TTC549 (cell line): ENCODE results near the gene CD82.

Source experiments
- FAIRE-seq: peaks from 2 replicates; lab custom pipeline; 2012; peaks lifted over from hg19 to GRCh38; lab: Jason Lieb, UNC

Gene CD82

DNA sequence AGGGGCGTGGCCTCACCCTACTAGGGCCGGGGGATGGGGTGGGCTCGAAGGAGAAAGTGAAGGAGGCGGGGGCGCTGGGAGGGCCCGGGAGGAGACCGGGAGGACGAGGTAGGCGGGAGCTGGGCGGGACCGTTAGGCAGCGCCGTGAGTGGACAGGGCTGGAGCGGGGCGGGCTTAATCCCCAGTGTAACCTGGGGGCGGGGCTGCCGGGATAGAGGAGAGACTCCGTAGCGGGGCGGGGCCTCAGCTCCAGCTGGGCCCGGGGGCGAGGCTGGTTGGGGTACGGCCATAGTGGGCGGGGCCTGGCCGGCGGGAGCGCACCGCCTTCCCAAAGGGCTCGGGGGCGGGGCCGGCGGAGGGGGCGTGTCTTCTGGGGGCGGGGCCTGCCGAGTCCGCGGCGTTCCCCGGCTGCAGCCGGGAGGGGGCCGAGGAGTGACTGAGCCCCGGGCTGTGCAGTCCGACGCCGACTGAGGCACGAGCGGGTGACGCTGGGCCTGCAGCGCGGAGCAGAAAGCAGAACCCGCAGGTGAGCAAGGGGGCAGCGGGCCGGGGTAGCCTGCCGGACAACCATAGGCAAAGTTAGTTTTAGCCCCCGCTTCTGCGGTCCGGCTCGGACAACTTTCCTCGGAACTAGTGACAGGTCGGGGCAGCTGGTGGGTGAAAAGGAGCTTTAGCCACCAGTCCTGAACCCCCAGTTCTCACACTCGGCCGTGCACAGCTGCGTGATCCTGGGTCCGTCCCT, at the start of gene CD82:
TSS of gene CD82 (plus strand) at position 453 of the 742 bp plus-strand sequence. CDS start 29,000 bp downstream, outside the sequence.
- peak; percentile 64 for FAIRE-seq

DNA sequence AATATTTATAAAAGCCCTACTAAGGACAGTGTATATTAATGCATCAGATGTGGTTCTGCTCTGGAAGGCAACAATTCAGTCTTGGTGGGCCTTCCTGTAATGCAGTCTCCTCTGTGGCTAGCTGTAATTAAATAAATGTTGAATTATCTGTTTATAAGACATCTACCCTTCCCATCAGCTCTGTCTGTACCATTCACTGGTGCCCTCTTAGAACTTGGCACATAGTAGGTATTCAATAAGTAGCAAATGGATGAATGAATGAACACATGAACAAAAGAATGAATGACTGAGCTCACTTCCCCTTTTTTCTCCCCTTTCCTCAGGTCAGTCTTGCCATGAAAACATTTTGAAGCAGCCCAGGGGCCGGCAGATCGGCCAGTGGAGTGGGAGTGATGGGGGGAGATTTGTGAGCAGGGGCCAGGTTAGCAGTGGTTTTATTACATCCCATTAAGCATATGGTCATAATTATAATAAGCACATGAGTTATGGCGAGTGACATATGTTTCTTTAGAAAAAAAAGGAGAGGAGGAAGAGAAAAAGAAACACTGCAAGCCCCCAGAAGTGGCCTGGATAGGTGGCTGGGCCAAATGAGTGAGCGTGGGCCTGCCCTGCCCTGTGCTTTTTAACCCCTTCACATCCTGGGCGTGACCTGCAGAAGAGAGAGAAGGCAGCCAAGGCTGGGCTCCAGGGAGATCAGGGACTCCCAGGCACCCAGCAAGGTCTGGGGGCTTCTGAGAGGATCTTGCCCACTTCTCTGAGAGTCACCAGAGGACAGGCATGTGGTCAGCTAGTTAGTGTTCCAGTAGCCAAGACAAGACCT, 48.6 kb upstream of the CD82 start:
- FAIRE-seq: no peak

DNA sequence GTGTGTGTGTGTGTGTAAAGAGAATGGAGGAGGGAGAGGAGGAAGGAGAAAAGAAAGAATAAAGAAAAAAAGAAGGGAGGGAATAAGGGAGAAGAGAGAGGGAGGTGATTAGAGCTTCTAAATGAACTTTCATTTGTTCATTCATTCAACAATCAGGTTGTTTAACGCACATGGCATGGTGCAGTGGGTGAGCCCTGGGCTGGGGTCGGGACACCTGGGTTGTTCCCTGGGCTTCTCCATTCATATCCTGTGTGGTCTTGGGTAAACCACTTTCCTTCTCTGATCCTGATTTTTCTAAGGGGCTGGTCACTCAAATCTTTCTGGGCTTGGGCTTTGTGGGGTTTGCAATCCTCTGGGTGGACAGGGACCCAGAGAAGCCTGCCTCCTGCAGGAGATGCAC, 47.9 kb upstream of the CD82 start:
- no peak for FAIRE-seq

DNA sequence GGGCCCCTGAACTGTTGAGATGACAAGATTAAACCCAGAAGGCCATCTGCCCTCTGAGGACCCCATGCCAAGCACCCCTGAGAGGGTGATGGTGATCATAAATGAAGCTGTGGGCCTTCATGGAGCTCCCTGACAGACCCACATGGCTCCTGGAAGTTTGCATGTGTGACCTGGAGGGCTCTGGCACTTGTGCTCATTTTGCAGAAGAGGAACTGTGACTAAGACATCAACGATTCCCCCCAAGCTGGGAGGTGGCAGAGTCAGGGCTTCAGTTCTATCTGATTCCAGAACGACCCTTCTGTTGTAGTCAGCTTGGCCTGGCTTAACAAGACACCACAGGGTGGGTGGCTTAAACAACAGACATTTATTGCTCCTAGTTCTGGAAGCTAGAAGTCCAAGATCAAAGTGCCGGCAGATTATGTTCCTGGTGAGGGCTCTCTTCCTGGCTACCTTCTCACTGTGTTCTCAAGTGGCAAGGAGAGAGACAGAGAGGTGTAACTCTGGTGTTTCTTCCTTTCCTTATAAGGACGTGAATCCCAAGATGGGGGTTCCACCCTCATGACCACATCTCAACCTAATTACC, 46.4 kb upstream of the CD82 start:
- FAIRE-seq: no peak

GRCh38 chr11:44519989-44520737, 45.3 kb upstream of the CD82 start:
- FAIRE-seq: no peak

GRCh38 chr11:44521148-44521547, 44.3 kb upstream of the CD82 start:
- no peak for FAIRE-seq

GRCh38 chr11:44522294-44522693, 43.2 kb upstream of the CD82 start:
- no peak for FAIRE-seq

GRCh38 chr11:44524346-44524745, 41.1 kb upstream of the CD82 start:
- no peak for FAIRE-seq

GRCh38 chr11:44524751-44525201, 40.7 kb upstream of the CD82 start:
- no peak for FAIRE-seq

- FAIRE-seq: no peak
Measured at GRCh38 chr11:44525473-44526252, 39.8 kb upstream of the CD82 start.

DNA sequence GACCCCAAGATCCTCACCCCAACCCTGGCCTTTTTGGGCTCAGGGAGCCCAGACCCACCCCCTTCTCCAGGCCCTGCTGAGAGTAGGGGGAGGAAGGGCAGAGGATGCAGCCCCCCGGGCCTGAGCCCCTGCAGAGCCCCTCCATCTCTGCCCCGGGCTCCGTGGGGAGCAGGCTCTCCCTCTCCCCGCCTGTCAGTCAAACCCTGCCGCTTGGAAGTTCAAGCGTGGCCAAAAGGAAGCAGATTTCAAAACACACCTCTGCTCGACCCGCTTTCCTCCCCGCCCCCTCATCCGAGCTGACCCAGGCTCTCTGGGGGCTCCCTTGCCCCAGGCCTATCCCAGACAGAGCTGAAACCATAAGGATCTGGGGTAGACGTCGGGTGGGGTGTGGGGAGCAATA, 39.0 kb upstream of the CD82 start:
- no peak for FAIRE-seq

- FAIRE-seq: no peak
Measured at GRCh38 chr11:44527476-44527875, 38.0 kb upstream of the CD82 start.

GRCh38 chr11:44528103-44528502, 37.4 kb upstream of the CD82 start:
- no peak for FAIRE-seq

- FAIRE-seq: no peak
Measured at GRCh38 chr11:44528581-44528980, 36.9 kb upstream of the CD82 start.

DNA sequence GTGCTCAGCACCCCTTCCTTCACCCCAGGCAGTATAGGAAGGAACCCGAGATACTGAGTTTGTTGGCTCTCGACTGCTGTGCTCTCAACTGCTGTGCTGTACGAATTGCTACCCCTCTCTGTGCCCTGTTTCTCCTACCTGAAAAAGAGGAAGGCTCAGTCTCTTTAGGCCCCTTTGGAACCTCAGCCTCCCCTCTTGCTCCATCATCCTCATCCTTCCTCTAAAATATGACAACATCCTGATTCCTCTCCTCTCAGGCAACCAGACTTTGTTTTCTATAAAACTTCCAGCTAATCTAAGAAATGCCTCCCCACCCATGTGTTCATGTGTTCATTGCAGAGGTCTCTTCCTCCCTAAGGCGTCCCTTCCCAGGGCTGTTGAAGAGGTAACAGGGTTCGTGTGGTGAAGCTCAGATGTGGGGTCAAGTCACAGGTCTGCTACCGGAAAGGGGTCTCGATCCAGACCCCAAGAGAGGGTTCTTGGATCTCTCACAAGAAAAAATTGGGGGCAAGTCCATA, 35.5 kb upstream of the CD82 start:
- no peak for FAIRE-seq

DNA sequence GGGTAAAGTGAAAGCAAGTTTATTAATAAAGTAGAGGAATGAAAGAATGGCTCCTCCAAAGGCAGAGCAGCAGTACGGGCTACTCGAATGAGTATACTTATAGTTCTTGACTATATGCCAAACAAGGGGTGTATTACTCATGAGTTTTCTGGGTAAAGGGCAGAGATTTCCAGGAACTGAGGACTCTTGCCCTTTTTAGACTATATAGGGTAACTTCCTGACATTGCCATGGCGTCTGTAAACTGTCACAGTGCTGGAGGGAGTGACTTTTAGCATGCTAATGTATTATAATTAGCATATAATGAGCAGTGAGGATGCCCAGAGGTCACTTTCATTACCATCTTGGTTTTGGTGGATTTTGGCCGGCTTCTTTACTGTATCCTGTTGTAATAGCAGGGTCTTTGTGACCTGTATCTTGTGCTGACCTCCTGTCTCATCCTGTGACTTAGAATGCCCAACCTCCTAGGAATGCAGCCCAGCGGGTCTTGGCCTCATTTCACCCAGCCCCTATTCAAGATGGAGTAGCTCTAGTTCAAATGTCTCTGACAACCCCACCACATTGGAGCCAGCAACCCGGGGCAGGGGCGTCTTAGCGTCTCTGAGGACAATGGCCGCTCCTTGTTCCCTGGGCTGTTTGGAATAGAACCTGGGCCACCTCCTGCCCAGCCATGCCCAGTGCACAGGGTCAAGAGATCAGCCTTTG, 34.9 kb upstream of the CD82 start:
- FAIRE-seq: no peak

DNA sequence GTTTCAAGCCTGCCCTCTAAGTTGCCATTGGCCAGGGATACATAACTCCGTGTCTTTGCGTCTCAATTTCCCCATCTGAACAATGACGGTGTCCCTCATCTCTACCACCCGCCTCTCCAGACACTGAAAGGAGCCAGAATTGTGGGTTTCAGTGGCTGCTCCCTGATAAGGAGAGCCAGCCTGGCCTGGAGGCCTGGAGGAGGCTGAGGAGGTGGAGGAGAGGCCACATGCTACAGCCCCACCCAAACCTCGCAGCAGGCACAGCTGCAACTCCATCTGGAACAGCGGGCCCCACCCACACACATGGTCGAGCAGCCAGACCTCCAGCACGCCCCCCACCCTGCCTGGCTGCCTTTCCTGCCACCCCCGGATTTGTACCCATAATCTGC, 34.4 kb upstream of the CD82 start:
- FAIRE-seq: no peak

- FAIRE-seq: no peak
Measured at GRCh38 chr11:44531636-44532035, 33.8 kb upstream of the CD82 start.

- no peak for FAIRE-seq
Measured at GRCh38 chr11:44532809-44533208, 32.7 kb upstream of the CD82 start.

DNA sequence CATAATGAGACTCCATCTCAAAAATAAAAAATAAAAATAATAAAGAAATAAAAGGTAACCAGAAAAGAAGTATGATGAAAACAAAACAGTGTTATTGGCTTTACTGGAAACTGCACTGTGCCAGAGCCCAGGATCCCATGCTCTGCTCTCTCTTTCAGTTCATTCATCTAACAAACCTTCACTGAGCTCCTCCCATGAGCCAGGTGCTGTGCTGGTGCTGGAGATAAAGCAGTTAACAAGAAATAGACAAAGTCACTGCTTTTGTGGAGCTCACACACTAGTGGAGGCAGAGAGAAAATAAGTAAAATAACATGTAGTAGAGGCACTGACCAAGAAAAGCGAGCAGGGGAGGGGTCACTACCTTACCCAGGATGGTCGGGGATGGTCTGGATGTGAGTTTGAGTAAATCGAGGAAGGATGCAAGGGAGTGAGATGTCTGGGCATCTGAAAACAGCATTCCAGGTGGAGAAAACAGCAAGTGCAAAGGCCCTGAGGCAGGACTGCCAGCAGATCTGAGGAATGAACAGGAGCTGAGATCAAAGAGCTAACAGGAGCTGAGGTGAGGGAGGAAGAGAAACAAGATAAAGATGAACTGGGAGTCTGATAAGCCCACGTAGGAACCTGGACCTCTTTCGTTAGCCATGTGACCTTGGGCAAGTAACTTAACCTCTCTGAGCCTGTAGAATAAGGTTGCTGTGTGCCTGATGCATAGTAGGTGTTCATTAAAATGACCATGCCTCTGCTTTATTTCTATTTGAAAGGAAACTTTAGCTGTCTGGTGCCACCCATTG, 31.3 kb upstream of the CD82 start:
- FAIRE-seq: no peak
